Endothelial cell of umbilical vein (primary cell): ENCODE results near the gene ACIN1. TPM values are rescaled to one million over a fixed set of nuclear protein-coding genes. Genes with fewer than 3 reads are reported as not detected.

Source experiments
- BruUV-seq: library from RNA; stranded (reverse); fragments of 400-500 nt; replicated peaks from 2 replicates; lab custom pipeline; 2021; lab: Mats Ljungman, UMichigan
- CTCF ChIA-PET: fragments of 300-600, 350-600 bp; sonication (Branson Sonifier 250); formaldehyde crosslinking; loops from one replicate; lab custom pipeline; 2021; ENCODE audit warnings: antibody characterized with exemption, inconsistent platforms; lab: Charles Lee
- POLR2A ChIA-PET: fragments of 300-600, 350-600 bp; sonication (Branson Sonifier 250); formaldehyde crosslinking; loops from one replicate; lab custom pipeline; 2021; ENCODE audit warnings: antibody characterized with exemption, inconsistent platforms; lab: Charles Lee
- DNase-seq: peaks from one replicate; pipeline ENCODE4 v3.0.0-alpha.2; 2011; ENCODE audit warnings: low read depth, low spot score
- FAIRE-seq: peaks from 2 replicates; lab custom pipeline; 2011; peaks lifted over from hg19 to GRCh38; lab: Jason Lieb, UNC
- H2AFZ ChIP-seq: 2 replicates; pipeline ENCODE4 v1.6.0; 2012; ENCODE audit warnings: low read depth, low read length, control low read depth, inconsistent platforms
- H3K27ac ChIP-seq: 2 replicates; pipeline ENCODE4 v1.5.1; 2011; ENCODE audit warnings: low read depth, mild to moderate bottlenecking, control low read depth, low read length, moderate library complexity; ENCODE audit not compliant: insufficient read depth
- H3K27me3 ChIP-seq, 2 experiments: 2 replicates each; pipeline versions ENCODE4 v1.6.0 to v1.6.1; 2011; ENCODE audit warnings: low read length in 2 of 2, mixed read lengths in 1 of 2; ENCODE audit not compliant: control insufficient read depth in 2 of 2, insufficient read depth in 2 of 2
- H3K36me3 ChIP-seq, 2 experiments: 2 replicates in 1 of 2; 3 replicates in 1 of 2; pipeline ENCODE4 v1.5.1; 2011; ENCODE audit warnings: low read length in 2 of 2, mild to moderate bottlenecking in 1 of 2, moderate library complexity in 1 of 2; ENCODE audit not compliant: control insufficient read depth in 2 of 2, insufficient read depth in 2 of 2; ENCODE audit errors: extremely low read depth in 1 of 2
- H3K4me1 ChIP-seq: 3 replicates; pipeline ENCODE4 v1.5.1; 2011; ENCODE audit warnings: mild to moderate bottlenecking, low read length; ENCODE audit not compliant: control insufficient read depth, insufficient read depth; ENCODE audit errors: extremely low read depth
- H3K4me2 ChIP-seq: 2 replicates; pipeline ENCODE4 v1.6.1; 2011; ENCODE audit warnings: low read length, control low read depth, mixed read lengths; ENCODE audit not compliant: insufficient read depth
- H3K4me3 ChIP-seq, 3 experiments: fragments of 200-600 bp in 1 of 3; sonication (generic), shearing (Covaris generic) in 1 of 3; replicated peaks in 1 of 3; 2 replicates each; pipeline ENCODE4 v1.5.1; 2011 to 2016; ENCODE audit warnings: control low read depth in 3 of 3, low read length in 3 of 3, mild to moderate bottlenecking in 2 of 3, inconsistent platforms in 1 of 3, low read depth in 1 of 3, moderate library complexity in 1 of 3; ENCODE audit not compliant: insufficient read depth in 1 of 3
- H3K79me2 ChIP-seq: 2 replicates; pipeline ENCODE4 v1.6.0; 2012; ENCODE audit warnings: low read length, inconsistent platforms; ENCODE audit not compliant: control insufficient read depth, insufficient read depth
- H3K9ac ChIP-seq: replicated peaks from 2 replicates; pipeline ENCODE3; 2011; ENCODE audit warnings: low read length, control low read depth; ENCODE audit not compliant: insufficient read depth; ENCODE audit errors: extremely low read depth
- H3K9me1 ChIP-seq: replicated peaks from 3 replicates; pipeline ENCODE4 v1.6.0; 2011; ENCODE audit warnings: mild to moderate bottlenecking, low read length; ENCODE audit not compliant: control insufficient read depth, insufficient read depth; ENCODE audit errors: extremely low read depth
- H3K9me3 ChIP-seq: replicated peaks from 2 replicates; pipeline ENCODE4 v1.5.1; 2012; ENCODE audit warnings: low read length, inconsistent platforms; ENCODE audit not compliant: control insufficient read depth, insufficient read depth
- H4K20me1 ChIP-seq: replicated peaks from 2 replicates; pipeline ENCODE3; 2011; ENCODE audit warnings: mild to moderate bottlenecking, low read length; ENCODE audit not compliant: control insufficient read depth, insufficient read depth; ENCODE audit errors: extremely low read depth
- CTCF ChIP-seq, 2 donors: IDR thresholded peaks; 1 replicate in 1 of 2; 2 replicates in 1 of 2; pipeline ENCODE4 v1.5.1; 2011; ENCODE audit warnings: low read length in 2 of 2, mild to moderate bottlenecking in 2 of 2, moderate library complexity in 2 of 2, control low read depth in 1 of 2, inconsistent platforms in 1 of 2, low read depth in 1 of 2; ENCODE audit not compliant: insufficient read depth in 1 of 2; ENCODE audit errors: extremely low read depth in 1 of 2
- EZH2 ChIP-seq: IDR thresholded peaks from 2 replicates; pipeline ENCODE4 v1.6.1; 2012; ENCODE audit warnings: borderline replicate concordance, low read depth, mild to moderate bottlenecking, moderate library complexity, low read length, inconsistent platforms; ENCODE audit not compliant: severe bottlenecking
- FOS ChIP-seq: IDR thresholded peaks from 2 replicates; pipeline ENCODE4 v1.6.1; 2011; ENCODE audit warnings: mild to moderate bottlenecking, low read length, moderate library complexity, borderline replicate concordance; ENCODE audit not compliant: insufficient read depth
- GATA2 ChIP-seq: IDR thresholded peaks from 2 replicates; pipeline ENCODE4 v1.7.0; 2011; ENCODE audit warnings: low read depth, mild to moderate bottlenecking, moderate library complexity, mixed read lengths, low read length; ENCODE audit not compliant: insufficient read length, insufficient read depth
- JUN ChIP-seq: IDR thresholded peaks from 2 replicates; pipeline ENCODE4 v1.6.1; 2011; ENCODE audit warnings: borderline replicate concordance, low read depth; ENCODE audit not compliant: insufficient read length, insufficient read depth
- MAX ChIP-seq: IDR thresholded peaks from 2 replicates; pipeline ENCODE4 v1.6.1; 2011; ENCODE audit not compliant: insufficient read depth, insufficient read length
- MYC ChIP-seq: IDR thresholded peaks from one replicate; pipeline ENCODE4 v1.6.1; 2011; ENCODE audit warnings: mild to moderate bottlenecking, low read depth, low read length
- POLR2A ChIP-seq: IDR thresholded peaks from 2 replicates; pipeline ENCODE4 v1.6.1; 2012; ENCODE audit warnings: low read depth, mild to moderate bottlenecking, control low read depth, low read length
- POLR2AphosphoS5 ChIP-seq: IDR thresholded peaks from 2 replicates; pipeline ENCODE4 v1.6.1; 2012; ENCODE audit warnings: low read depth, mild to moderate bottlenecking, control low read depth, low read length, moderate library complexity; ENCODE audit not compliant: insufficient read depth
- dilution Hi-C: fragments of 300-500 bp; cut with MboI; formaldehyde crosslinking; loops from one replicate; pipeline ENCODE4 v1.15.0; 2019; ENCODE audit warnings: low sequenced_read_pairs; ENCODE audit not compliant: extremely low pct_ligation_motif_present
- intact Hi-C: fragments of 100-400 bp; cut with micrococcal nuclease; formaldehyde crosslinking; loops from one replicate; pipeline ENCODE4 v1.10.0; 2022
- polyA plus RNA-seq, 4 experiments: library from polyadenylated mRNA; depleted of rRNA in 3 of 4; stranded (reverse) in 3 of 4; unstranded in 1 of 4; fragments of >200 nt; gene quantifications; 2 replicates each; pipeline versions ENCODE4 v1.2.1 to v1.2.3, GENCODE V29; 2011 to 2012; ENCODE audit warnings: missing spikeins in 1 of 4
- total RNA-seq: library from RNA; stranded (reverse); gene quantifications from 2 replicates; pipeline ENCODE4 v1.2.3, GENCODE V29; 2021

ACIN1 gene
- total and polyA plus RNA-seq, 2 donors (not counting 3 experiments of a cell fraction or from before 2014, with no cell fraction given): 146 to 240 TPM

GRCh38 chr14:23089498-23090253, 5.3 kb downstream of the ACIN1 start:
- no peak overlapping the region for H2AFZ ChIP-seq
- ChIA-PET CTCF (interaction anchor here (1.0 to 4.6 kb wide), 7 partner anchors 9 to 103 kb away, joined by 3 to 43 read pairs (median 8); no protein-coding TSS in a partner anchor), POLR2A (no interaction called here)
- H3K27me3 ChIP-seq: no peaks in the 10 kb centered on the region
- H3K4me2 ChIP-seq: no peak overlapping the region
- no peaks in the 10 kb centered on the region for H3K9me1 ChIP-seq
- H3K4me3 ChIP-seq: no peak overlapping the region
- intact Hi-C loops: no loop called here
- BruUV-seq: no TSS peak
- H3K27ac ChIP-seq: no peak overlapping the region
- H3K4me1 ChIP-seq: peaks cover 26% of the 10 kb centered on the region
- no peaks in the 10 kb centered on the region for H3K9me3 ChIP-seq
- H3K9ac ChIP-seq: no peak overlapping the region
- FAIRE-seq: no peak
- H3K36me3 ChIP-seq: peaks cover 10 to 44% of the 10 kb centered on the region in 2 experiments
- no peak for DNase-seq
- dilution Hi-C loops: no loop called here
- peaks cover 69% of the 10 kb centered on the region for H3K79me2 ChIP-seq
- H4K20me1 ChIP-seq: peaks cover 4% of the 10 kb centered on the region
- TF ChIP-seq POLR2A (no peak), GATA2 (no peak), MYC (no peak), POLR2AphosphoS5 (no peak), JUN (no peak), EZH2 (no peak), CTCF (IDR thresholded peaks at IDR 0.05; ENCODE audit: extremely low read depth in 1 of 2, insufficient read depth in 1 of 2, low read depth in 1 of 2, low read length in 2 of 2) (no peak), FOS (no peak), MAX (no peak)
